K562 (cell line): ENCODE measurements around the gene IFT22. TPM values are rescaled to one million over a fixed set of nuclear protein-coding genes. Genes with fewer than 3 reads are reported as not detected.
A peak's percentile ranks its signal among the peaks of the same experiment; 100 is the strongest.

ENCODE experiments used
- ARID2 ChIP-seq: fragments of 450-650 bp; IDR thresholded peaks from 2 replicates; pipeline ENCODE4 v1.6.1; 2017; ENCODE audit warnings: antibody characterized with exemption, mild to moderate bottlenecking
- CCAR2 ChIP-seq: fragments of 200-400 bp; formaldehyde crosslinking; IDR thresholded peaks from 2 replicates; pipeline ENCODE4 v1.6.1; 2017; ENCODE audit warnings: mild to moderate bottlenecking, low read depth, low read length
- CHD2 ChIP-seq: IDR thresholded peaks from 2 replicates; pipeline ENCODE4 v1.6.1; 2011; ENCODE audit warnings: low read depth, low read length
- CTBP1 ChIP-seq: fragments of 450-650 bp; IDR thresholded peaks from 2 replicates; pipeline ENCODE4 v1.6.1; 2016; ENCODE audit warnings: borderline replicate concordance
- DLX4 ChIP-seq: fragments of 250-450 bp; sonication (Bioruptor Pico); IDR thresholded peaks from 2 replicates; pipeline ENCODE4 v1.6.1; 2021; ENCODE audit warnings: mild to moderate bottlenecking
- DMBX1 ChIP-seq: fragments of 250-450 bp; sonication (Bioruptor Pico); IDR thresholded peaks from 2 replicates; pipeline ENCODE4 v1.8.0; 2022; ENCODE audit warnings: inconsistent platforms, mild to moderate bottlenecking, moderate library complexity, borderline replicate concordance
- ILK ChIP-seq: fragments of 450-650 bp; IDR thresholded peaks from 2 replicates; pipeline ENCODE4 v1.6.1; 2016; ENCODE audit warnings: missing genetic modification characterization, low read depth, mild to moderate bottlenecking, missing compliant biosample characterization, moderate library complexity, borderline replicate concordance
- LEF1 ChIP-seq: fragments of 450-650 bp; IDR thresholded peaks from 2 replicates; pipeline ENCODE4 v1.6.1; 2016; ENCODE audit warnings: mild to moderate bottlenecking
- MBD2 ChIP-seq: sonication (generic); IDR thresholded peaks from 2 replicates; pipeline ENCODE4 v1.6.1; 2016; ENCODE audit warnings: low read depth, borderline replicate concordance
- MEF2D ChIP-seq: conservative IDR thresholded peaks from 2 replicates; pipeline ENCODE4 v1.6.1; 2016; ENCODE audit warnings: low read depth, missing genetic modification characterization, missing compliant biosample characterization
- MYC ChIP-seq, 2 experiments: fragments of 250-450 bp in 1 of 2; sonication (Bioruptor Pico) in 1 of 2; IDR thresholded peaks; 2 replicates each; pipeline versions ENCODE4 v1.5.1 to v1.6.1; 2012 to 2021; ENCODE audit warnings: low read depth in 2 of 2, borderline replicate concordance in 1 of 2, improper control_type of control experiment in 1 of 2, low read length in 1 of 2, mild to moderate bottlenecking in 1 of 2, moderate library complexity in 1 of 2
- NCOA2 ChIP-seq, 2 experiments: fragments of 450-650 bp; IDR thresholded peaks; 2 replicates each; pipeline ENCODE4 v1.6.1; 2018; ENCODE audit warnings: mild to moderate bottlenecking in 2 of 2, moderate library complexity in 1 of 2; ENCODE audit not compliant: partially characterized antibody in 2 of 2
- SRSF1 ChIP-seq: fragments of 200-400 bp; formaldehyde crosslinking; IDR thresholded peaks from 2 replicates; pipeline ENCODE4 v1.6.1; 2017; ENCODE audit warnings: mild to moderate bottlenecking, low read depth, low read length, moderate library complexity
- STAT6 ChIP-seq: sonication (generic); formaldehyde crosslinking; IDR thresholded peaks from 2 replicates; pipeline ENCODE4 v1.8.1; 2023; ENCODE audit warnings: mild to moderate bottlenecking, missing genetic modification reagents
- TEAD2 ChIP-seq: fragments of 450-650 bp; IDR thresholded peaks from 2 replicates; pipeline ENCODE4 v1.6.1; 2016; ENCODE audit warnings: missing genetic modification characterization, control low read depth, missing compliant biosample characterization
- TEAD4 ChIP-seq, 2 experiments: sonication (generic) in 1 of 2; formaldehyde crosslinking in 1 of 2; IDR thresholded peaks; 2 replicates each; pipeline versions ENCODE4 v1.6.1 to v1.8.0; 2012 to 2022; ENCODE audit warnings: borderline replicate concordance in 1 of 2, inconsistent platforms in 1 of 2, low read length in 1 of 2, mild to moderate bottlenecking in 1 of 2, missing genetic modification reagents in 1 of 2
- TRIM24 ChIP-seq, 2 experiments: fragments of 450-650 bp; IDR thresholded peaks; 2 replicates each; pipeline ENCODE4 v1.6.1; 2016
- WHSC1 ChIP-seq: IDR thresholded peaks from one replicate; pipeline ENCODE4 v1.6.1; 2012; ENCODE audit warnings: low read length, control low read depth, inconsistent platforms
- ZNF124 ChIP-seq: sonication (generic); formaldehyde crosslinking; IDR thresholded peaks from 2 replicates; pipeline ENCODE4 v1.8.1; 2022; ENCODE audit warnings: missing genetic modification reagents
- ZNF175 ChIP-seq: fragments of 200-800 bp; sonication (Bioruptor generic); IDR thresholded peaks from 2 replicates; pipeline ENCODE4 v1.6.1; 2016; ENCODE audit warnings: low read depth, mild to moderate bottlenecking, missing genetic modification characterization, missing compliant biosample characterization
- ZNF224 ChIP-seq: sonication (generic); formaldehyde crosslinking; IDR thresholded peaks from 2 replicates; pipeline ENCODE4 v1.8.0; 2022; ENCODE audit warnings: mild to moderate bottlenecking, missing genetic modification reagents
- ZNF239 ChIP-seq: fragments of 250-450 bp; sonication (Bioruptor Pico); IDR thresholded peaks from 2 replicates; pipeline ENCODE4 v1.4.0; 2020; ENCODE audit warnings: mild to moderate bottlenecking
- ZNF277 ChIP-seq: fragments of 250-450 bp; sonication (Bioruptor Pico); IDR thresholded peaks from 2 replicates; pipeline ENCODE4 v1.8.0; 2022; ENCODE audit warnings: inconsistent platforms, mild to moderate bottlenecking, moderate library complexity, borderline replicate concordance
- ZNF764 ChIP-seq: fragments of 250-450 bp; sonication (Bioruptor Pico); IDR thresholded peaks from 2 replicates; pipeline ENCODE4 v1.4.0; 2020; ENCODE audit warnings: low read depth, mild to moderate bottlenecking, moderate library complexity
- polyA plus RNA-seq, 8 experiments: library from polyadenylated mRNA; depleted of rRNA in 4 of 8; stranded (reverse) in 5 of 8; unstranded in 3 of 8; fragments of >200 nt; fragmentation: Nextera tagmentation in 2 of 8; fragmentation: Illumina TruSeq in 1 of 8; extraction: Ambion mirVana in 2 of 8; extraction: Trizol in 1 of 8; gene quantifications; 2 replicates each; pipeline versions ENCODE4 v1.2.1 to v1.2.3, GENCODE V29; 2011 to 2014; ENCODE audit warnings: inconsistent platforms in 1 of 8, missing spikeins in 1 of 8
- total RNA-seq, 7 experiments: library from RNA; depleted of rRNA in 6 of 7; stranded (reverse); fragments of >200 nt in 6 of 7; fragmentation: Illumina TruSeq in 2 of 7; extraction: Trizol in 2 of 7; gene quantifications; 2 replicates each; pipeline versions ENCODE4 v1.2.1 to v1.2.3, GENCODE V29; 2011 to 2021; ENCODE audit warnings: low replicate concordance in 1 of 7

Gene IFT22
- total and polyA plus RNA-seq, 9 of the 15 experiments (the other 6 are each of a cell fraction or from before 2014, with no cell fraction given): 6.3 to 18.2 (median 7.7) TPM

GRCh38 chr7:101265622-101266516 lies 55.7 kb downstream of the IFT22 start (continued):
- TF ChIP-seq DMBX1 (CRISPR knock-in tag) (peak; percentile 62), ZNF764 (CRISPR knock-in tag) (no peak), ZNF224 (CRISPR knock-in tag) (no peak), ZNF239 (CRISPR knock-in tag) (no peak), ZNF277 (CRISPR knock-in tag) (no peak), MEF2D (no peak), CHD2 (no peak), LEF1 (0 out of 2 replicates have a peak, but pooled peaks have one; percentile 47), MYC (IDR thresholded peaks at IDR 0.05; ENCODE audit: low read depth, low read length) (no peak), MYC (CRISPR knock-in tag; IDR thresholded peaks at IDR 0.05; ENCODE audit: borderline replicate concordance, low read depth) (no peak), ILK (tag) (no peak), CCAR2 (no peak), TEAD2 (tag) (no peak), WHSC1 (no peak), TEAD4 (IDR thresholded peaks at IDR 0.05; ENCODE audit: low read length) (peak; percentile 96), TEAD4 (CRISPR knock-in tag; IDR thresholded peaks at IDR 0.05; ENCODE audit: borderline replicate concordance) (no peak), TRIM24 (IDR thresholded peaks at IDR 0.05) (peak; percentile 78 to 83), ZNF175 (CRISPR knock-in tag) (no peak), STAT6 (CRISPR knock-in tag) (no peak), ZNF124 (no peak), MBD2 (0 out of 2 replicates have a peak, but pooled peaks have one; percentile 22), CTBP1 (no peak), ARID2 (no peak), NCOA2 (IDR thresholded peaks at IDR 0.05; ENCODE audit: partially characterized antibody in 2 of 2) (no peak), DLX4 (CRISPR knock-in tag) (no peak), SRSF1 (no peak)
